ENCODE measurements around the gene SIDT1.

DNA sequence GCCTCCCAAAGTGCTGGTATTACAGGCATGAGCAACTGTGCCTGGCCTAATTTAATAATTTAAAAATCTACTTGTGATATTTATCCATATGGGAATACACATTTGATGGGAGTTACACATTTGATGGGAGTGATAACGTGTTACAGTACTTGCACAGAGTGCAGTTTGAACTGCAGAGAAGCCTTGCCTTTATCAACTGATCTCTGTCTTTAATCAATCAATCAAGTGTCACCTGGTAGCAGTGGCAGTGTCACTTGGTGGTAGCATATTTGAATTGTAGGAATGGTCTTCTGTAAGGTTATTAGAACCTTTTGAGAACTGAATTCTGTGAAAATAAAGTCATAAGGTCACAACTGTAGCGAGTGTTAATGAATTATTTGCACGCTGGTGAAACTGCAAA is 37.8 kb downstream of the SIDT1 start:
- TF ChIP-seq, protein P1, sequence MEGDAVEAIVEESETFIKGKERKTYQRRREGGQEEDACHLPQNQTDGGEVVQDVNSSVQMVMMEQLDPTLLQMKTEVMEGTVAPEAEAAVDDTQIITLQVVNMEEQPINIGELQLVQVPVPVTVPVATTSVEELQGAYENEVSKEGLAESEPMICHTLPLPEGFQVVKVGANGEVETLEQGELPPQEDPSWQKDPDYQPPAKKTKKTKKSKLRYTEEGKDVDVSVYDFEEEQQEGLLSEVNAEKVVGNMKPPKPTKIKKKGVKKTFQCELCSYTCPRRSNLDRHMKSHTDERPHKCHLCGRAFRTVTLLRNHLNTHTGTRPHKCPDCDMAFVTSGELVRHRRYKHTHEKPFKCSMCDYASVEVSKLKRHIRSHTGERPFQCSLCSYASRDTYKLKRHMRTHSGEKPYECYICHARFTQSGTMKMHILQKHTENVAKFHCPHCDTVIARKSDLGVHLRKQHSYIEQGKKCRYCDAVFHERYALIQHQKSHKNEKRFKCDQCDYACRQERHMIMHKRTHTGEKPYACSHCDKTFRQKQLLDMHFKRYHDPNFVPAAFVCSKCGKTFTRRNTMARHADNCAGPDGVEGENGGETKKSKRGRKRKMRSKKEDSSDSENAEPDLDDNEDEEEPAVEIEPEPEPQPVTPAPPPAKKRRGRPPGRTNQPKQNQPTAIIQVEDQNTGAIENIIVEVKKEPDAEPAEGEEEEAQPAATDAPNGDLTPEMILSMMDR (IDR thresholded peaks at IDR 0.05; ENCODE audit: low read depth, low read length) = no peak
- no peak for TF ChIP-seq EZH2phosphoT487 (IDR thresholded peaks at IDR 0.05; ENCODE audit: low read depth)
